ENCODE data around the gene SFRP2. TPM values are rescaled to one million over a fixed set of nuclear protein-coding genes. Genes with fewer than 3 reads are reported as not detected.

The SFRP2 gene
- total RNA-seq, 1 experiment from 2014 or later, result not detected

GRCh38 chr4:153771046-153771445 is 17.8 kb downstream of the SFRP2 start:
- no peak for TF ChIP-seq CTCF (IDR thresholded peaks at IDR 0.05; ENCODE audit: insufficient read depth in 1 of 2, low read depth in 1 of 2, low read length in 1 of 2, severe bottlenecking in 1 of 2, unreplicated experiment in 1 of 2)
- Histone ChIP-seq H3K27me3 (replicated peaks; ENCODE audit: control insufficient read depth, insufficient read depth, low read length) (no peaks in the 10 kb centered on the region), H3K4me1 (no peaks in the 10 kb centered on the region), H3K36me3 (ENCODE audit: control insufficient read depth, insufficient read depth, low read length) (no peaks in the 10 kb centered on the region), H3K4me3 (ENCODE audit: low read depth, low read length) (no peak overlapping the region), H3K9me3 (no peaks in the 10 kb centered on the region)
- no TSS peak for BruUV-seq (replicated peaks)
- no peak for DNase-seq
- no peaks in the 10 kb centered on the region for H3K36me3 Mint-ChIP-seq (ENCODE audit: insufficient read depth, unreplicated experiment)
- H3K4me3 Mint-ChIP-seq (ENCODE audit: unreplicated experiment), result no peak overlapping the region
- intact Hi-C loops (cut with micrococcal nuclease; ENCODE audit: unreplicated experiment), result loop anchor here (10.0 kb wide), 1 partner anchor 734 kb away; no protein-coding TSS in a partner anchor
- H3K27me3 Mint-ChIP-seq (ENCODE audit: insufficient read depth, unreplicated experiment), result peaks cover 20% of the 10 kb centered on the region
- POLR2A ChIA-PET, result no interaction called here
- H3K9me3 Mint-ChIP-seq (ENCODE audit: unreplicated experiment), result no peaks in the 10 kb centered on the region
- CTCF ChIA-PET, result no interaction called here
- no peaks in the 10 kb centered on the region for H3K4me1 Mint-ChIP-seq (ENCODE audit: low read depth, unreplicated experiment)
- H3K27ac Mint-ChIP-seq (ENCODE audit: unreplicated experiment), result no peak overlapping the region

GRCh38 chr4:153766758-153767157 is 22.1 kb downstream of the SFRP2 start:
- intact Hi-C loops (cut with micrococcal nuclease; ENCODE audit: unreplicated experiment), result no loop called here
- H3K4me3 ChIP-seq (ENCODE audit: low read depth, low read length), result no peak overlapping the region
- H3K27me3 Mint-ChIP-seq (ENCODE audit: insufficient read depth, unreplicated experiment), result peaks cover 5% of the 10 kb centered on the region
- no peak overlapping the region for H3K27ac Mint-ChIP-seq (ENCODE audit: unreplicated experiment)
- POLR2A ChIA-PET, result no interaction called here
- TF ChIP-seq CTCF (IDR thresholded peaks at IDR 0.05; ENCODE audit: insufficient read depth in 1 of 2, low read depth in 1 of 2, low read length in 1 of 2, severe bottlenecking in 1 of 2, unreplicated experiment in 1 of 2), result no peak
- no peaks in the 10 kb centered on the region for H3K9me3 Mint-ChIP-seq (ENCODE audit: unreplicated experiment)
- CTCF ChIA-PET, result no interaction called here
- no peaks in the 10 kb centered on the region for H3K36me3 Mint-ChIP-seq (ENCODE audit: insufficient read depth, unreplicated experiment)
- no peaks in the 10 kb centered on the region for H3K4me1 ChIP-seq
- DNase-seq, result no peak
- no TSS peak for BruUV-seq (replicated peaks)
- no peaks in the 10 kb centered on the region for H3K4me1 Mint-ChIP-seq (ENCODE audit: low read depth, unreplicated experiment)
- H3K4me3 Mint-ChIP-seq (ENCODE audit: unreplicated experiment), result no peak overlapping the region
- H3K36me3 ChIP-seq (ENCODE audit: control insufficient read depth, insufficient read depth, low read length), result no peaks in the 10 kb centered on the region
- no peaks in the 10 kb centered on the region for H3K27me3 ChIP-seq (replicated peaks; ENCODE audit: control insufficient read depth, insufficient read depth, low read length)
- H3K9me3 ChIP-seq, result no peaks in the 10 kb centered on the region

GRCh38 chr4:153765894-153766293 is 23.0 kb downstream of the SFRP2 start:
- ChIA-PET POLR2A (no interaction called here), CTCF (no interaction called here)
- Mint-ChIP-seq H3K4me3 (ENCODE audit: unreplicated experiment) (no peak overlapping the region), H3K27me3 (ENCODE audit: insufficient read depth, unreplicated experiment) (peaks cover 2% of the 10 kb centered on the region), H3K4me1 (ENCODE audit: low read depth, unreplicated experiment) (no peaks in the 10 kb centered on the region), H3K36me3 (ENCODE audit: insufficient read depth, unreplicated experiment) (no peaks in the 10 kb centered on the region), H3K27ac (ENCODE audit: unreplicated experiment) (no peak overlapping the region), H3K9me3 (ENCODE audit: unreplicated experiment) (no peaks in the 10 kb centered on the region)
- DNase-seq, result no peak
- H3K27me3 ChIP-seq (replicated peaks; ENCODE audit: control insufficient read depth, insufficient read depth, low read length), result no peaks in the 10 kb centered on the region
- H3K9me3 ChIP-seq, result no peaks in the 10 kb centered on the region
- TF ChIP-seq CTCF (IDR thresholded peaks at IDR 0.05; ENCODE audit: insufficient read depth in 1 of 2, low read depth in 1 of 2, low read length in 1 of 2, severe bottlenecking in 1 of 2, unreplicated experiment in 1 of 2), result no peak
- BruUV-seq (replicated peaks), result no TSS peak
- H3K4me1 ChIP-seq, result no peaks in the 10 kb centered on the region
- H3K4me3 ChIP-seq (ENCODE audit: low read depth, low read length), result no peak overlapping the region
- intact Hi-C loops (cut with micrococcal nuclease; ENCODE audit: unreplicated experiment), result no loop called here
- H3K36me3 ChIP-seq (ENCODE audit: control insufficient read depth, insufficient read depth, low read length), result no peaks in the 10 kb centered on the region

All from Caco-2 (cell line).